ENCODE measurements around the gene SLFN12.

The SLFN12 gene

DNA sequence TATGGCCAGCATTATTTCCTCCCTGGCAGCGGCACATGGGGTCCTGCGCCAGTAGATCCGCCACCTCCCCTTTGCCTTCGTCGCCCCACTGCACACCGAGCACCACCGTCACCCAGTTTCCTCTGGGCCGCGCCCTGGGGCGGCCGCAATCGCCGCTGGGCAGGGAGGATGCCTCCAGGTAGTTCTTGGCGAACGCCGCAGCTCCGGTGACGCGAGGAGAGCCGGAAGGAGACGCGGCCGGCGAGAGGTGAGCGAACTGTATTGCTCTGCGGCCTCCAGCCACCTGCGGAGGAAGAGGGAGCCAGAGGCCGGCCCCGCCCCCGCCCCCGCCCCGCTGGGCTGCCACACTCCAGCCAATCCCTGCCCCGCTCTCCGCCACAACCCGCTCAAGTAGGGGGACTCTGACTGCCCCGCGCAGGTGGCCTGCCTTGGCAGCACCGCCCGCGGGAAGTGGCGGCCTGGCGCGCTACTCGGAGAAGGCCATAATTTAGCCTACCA is 28.1 kb upstream of the SLFN12 start:
- TF ChIP-seq TCF12 (IDR thresholded peaks at IDR 0.05; ENCODE audit: low read depth), result no peak
- no peak for TF ChIP-seq TEAD4 (IDR thresholded peaks at IDR 0.05)
- peak; percentile 33; the same call in 1 of the 2 replicates for TF ChIP-seq EP300 (IDR thresholded peaks at IDR 0.05; ENCODE audit: borderline replicate concordance)
- TF ChIP-seq, protein P1, sequence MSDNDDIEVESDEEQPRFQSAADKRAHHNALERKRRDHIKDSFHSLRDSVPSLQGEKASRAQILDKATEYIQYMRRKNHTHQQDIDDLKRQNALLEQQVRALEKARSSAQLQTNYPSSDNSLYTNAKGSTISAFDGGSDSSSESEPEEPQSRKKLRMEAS (IDR thresholded peaks at IDR 0.05), result peak; percentile 74

DNA sequence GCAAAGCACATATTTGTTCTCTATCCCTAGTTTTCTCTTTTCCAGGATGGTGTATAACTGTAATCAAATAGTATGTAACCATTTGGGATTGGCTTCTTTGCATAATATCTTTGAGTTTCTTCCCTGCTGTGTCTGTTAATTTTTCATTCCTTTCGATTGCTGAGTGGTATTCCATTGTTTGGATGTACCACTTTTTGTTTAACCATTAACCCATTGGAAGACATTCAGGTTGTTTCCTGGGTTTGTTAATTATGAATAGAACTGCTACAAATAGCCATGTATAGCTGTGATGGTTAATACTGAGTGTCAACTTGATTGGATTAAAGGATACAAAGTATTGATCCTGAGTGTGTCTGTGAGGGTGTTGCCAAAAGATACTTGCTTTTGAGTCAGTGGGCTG is 20.9 kb upstream of the SLFN12 start:
- TF ChIP-seq EP300 (IDR thresholded peaks at IDR 0.05; ENCODE audit: borderline replicate concordance) (no peak), RAD21 (IDR thresholded peaks at IDR 0.05; ENCODE audit: low read depth) (no peak), TAF1 (IDR thresholded peaks at IDR 0.05; ENCODE audit: low read depth) (no peak), CEBPB (IDR thresholded peaks at IDR 0.05) (no peak), YY1 (IDR thresholded peaks at IDR 0.05; ENCODE audit: low read depth) (no peak)

DNA sequence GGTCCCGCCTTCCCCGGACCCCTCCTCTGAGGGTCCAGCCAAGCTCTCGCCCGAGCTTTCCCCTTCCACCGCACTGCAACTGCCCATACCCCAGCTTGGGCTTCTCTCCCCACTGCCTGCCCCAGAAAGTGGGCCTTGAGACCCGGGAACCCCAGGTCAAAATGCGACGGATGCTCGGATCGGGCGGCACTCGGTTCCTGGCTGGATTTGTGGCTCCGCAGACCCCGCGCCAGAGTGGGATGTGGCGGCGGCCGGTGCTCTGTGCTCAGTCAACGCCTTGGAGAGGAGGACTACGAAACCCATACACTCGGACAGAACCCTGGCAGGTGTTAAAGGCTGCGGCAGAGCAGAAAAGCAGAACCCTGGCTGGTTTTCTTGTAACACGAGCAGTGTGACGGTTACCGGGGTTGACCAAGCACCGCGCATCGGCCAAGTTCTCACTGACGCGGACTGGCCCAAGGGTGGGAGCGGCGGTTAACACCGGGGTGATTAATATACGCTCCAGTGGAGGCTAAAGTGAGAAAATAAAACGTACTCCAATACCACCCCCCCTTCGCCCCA is 17.2 kb upstream of the SLFN12 start:
- no peak for TF ChIP-seq TEAD4 (IDR thresholded peaks at IDR 0.05)
- no peak for TF ChIP-seq CREB1 (IDR thresholded peaks at IDR 0.05; ENCODE audit: low read depth)
- no peak for TF ChIP-seq FOXM1 (IDR thresholded peaks at IDR 0.05; ENCODE audit: borderline replicate concordance, low read depth)
- TF ChIP-seq RAD21 (IDR thresholded peaks at IDR 0.05; ENCODE audit: low read depth), result no peak
- TF ChIP-seq CEBPB (IDR thresholded peaks at IDR 0.05), result no peak
- TF ChIP-seq TAF1 (IDR thresholded peaks at IDR 0.05; ENCODE audit: low read depth), result no peak
- TF ChIP-seq EP300 (IDR thresholded peaks at IDR 0.05; ENCODE audit: borderline replicate concordance), result no peak
- no peak for TF ChIP-seq EGR1 (IDR thresholded peaks at IDR 0.05)
- no peak for TF ChIP-seq ZBTB7A (IDR thresholded peaks at IDR 0.05; ENCODE audit: low read depth)
- no peak for TF ChIP-seq YY1 (IDR thresholded peaks at IDR 0.05; ENCODE audit: low read depth)
- TF ChIP-seq, protein P2, sequence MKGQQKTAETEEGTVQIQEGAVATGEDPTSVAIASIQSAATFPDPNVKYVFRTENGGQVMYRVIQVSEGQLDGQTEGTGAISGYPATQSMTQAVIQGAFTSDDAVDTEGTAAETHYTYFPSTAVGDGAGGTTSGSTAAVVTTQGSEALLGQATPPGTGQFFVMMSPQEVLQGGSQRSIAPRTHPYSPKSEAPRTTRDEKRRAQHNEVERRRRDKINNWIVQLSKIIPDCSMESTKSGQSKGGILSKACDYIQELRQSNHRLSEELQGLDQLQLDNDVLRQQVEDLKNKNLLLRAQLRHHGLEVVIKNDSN (IDR thresholded peaks at IDR 0.05), result no peak
- TF ChIP-seq, protein P3, sequence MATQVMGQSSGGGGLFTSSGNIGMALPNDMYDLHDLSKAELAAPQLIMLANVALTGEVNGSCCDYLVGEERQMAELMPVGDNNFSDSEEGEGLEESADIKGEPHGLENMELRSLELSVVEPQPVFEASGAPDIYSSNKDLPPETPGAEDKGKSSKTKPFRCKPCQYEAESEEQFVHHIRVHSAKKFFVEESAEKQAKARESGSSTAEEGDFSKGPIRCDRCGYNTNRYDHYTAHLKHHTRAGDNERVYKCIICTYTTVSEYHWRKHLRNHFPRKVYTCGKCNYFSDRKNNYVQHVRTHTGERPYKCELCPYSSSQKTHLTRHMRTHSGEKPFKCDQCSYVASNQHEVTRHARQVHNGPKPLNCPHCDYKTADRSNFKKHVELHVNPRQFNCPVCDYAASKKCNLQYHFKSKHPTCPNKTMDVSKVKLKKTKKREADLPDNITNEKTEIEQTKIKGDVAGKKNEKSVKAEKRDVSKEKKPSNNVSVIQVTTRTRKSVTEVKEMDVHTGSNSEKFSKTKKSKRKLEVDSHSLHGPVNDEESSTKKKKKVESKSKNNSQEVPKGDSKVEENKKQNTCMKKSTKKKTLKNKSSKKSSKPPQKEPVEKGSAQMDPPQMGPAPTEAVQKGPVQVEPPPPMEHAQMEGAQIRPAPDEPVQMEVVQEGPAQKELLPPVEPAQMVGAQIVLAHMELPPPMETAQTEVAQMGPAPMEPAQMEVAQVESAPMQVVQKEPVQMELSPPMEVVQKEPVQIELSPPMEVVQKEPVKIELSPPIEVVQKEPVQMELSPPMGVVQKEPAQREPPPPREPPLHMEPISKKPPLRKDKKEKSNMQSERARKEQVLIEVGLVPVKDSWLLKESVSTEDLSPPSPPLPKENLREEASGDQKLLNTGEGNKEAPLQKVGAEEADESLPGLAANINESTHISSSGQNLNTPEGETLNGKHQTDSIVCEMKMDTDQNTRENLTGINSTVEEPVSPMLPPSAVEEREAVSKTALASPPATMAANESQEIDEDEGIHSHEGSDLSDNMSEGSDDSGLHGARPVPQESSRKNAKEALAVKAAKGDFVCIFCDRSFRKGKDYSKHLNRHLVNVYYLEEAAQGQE (IDR thresholded peaks at IDR 0.05; ENCODE audit: low read depth), result no peak
- no peak for TF ChIP-seq TCF12 (IDR thresholded peaks at IDR 0.05; ENCODE audit: low read depth)

DNA sequence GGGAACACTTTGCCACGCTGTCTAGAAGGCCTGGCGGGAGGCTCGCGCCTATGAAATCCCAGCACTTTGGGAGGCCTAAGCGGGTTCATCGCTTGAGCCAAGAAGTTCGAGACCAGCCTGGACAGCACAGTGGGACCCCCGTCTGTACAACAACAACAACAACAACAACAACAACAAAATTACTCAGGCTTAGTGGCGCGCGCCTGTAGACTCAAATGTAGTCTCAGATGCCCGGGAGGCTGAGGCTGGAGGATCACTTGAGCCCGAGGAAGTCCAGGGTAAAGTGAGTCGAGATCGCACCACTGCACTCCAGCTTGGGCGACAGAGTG is 16.6 kb upstream of the SLFN12 start:
- TF ChIP-seq, protein P3 (IDR thresholded peaks at IDR 0.05; ENCODE audit: low read depth), result no peak
- TF ChIP-seq EGR1 (IDR thresholded peaks at IDR 0.05), result no peak
- no peak for TF ChIP-seq TEAD4 (IDR thresholded peaks at IDR 0.05)
- no peak for TF ChIP-seq TCF12 (IDR thresholded peaks at IDR 0.05; ENCODE audit: low read depth)
- no peak for TF ChIP-seq CREB1 (IDR thresholded peaks at IDR 0.05; ENCODE audit: low read depth)
- TF ChIP-seq RAD21 (IDR thresholded peaks at IDR 0.05; ENCODE audit: low read depth), result no peak
- TF ChIP-seq, protein P1 (IDR thresholded peaks at IDR 0.05), result no peak
- TF ChIP-seq, protein P2 (IDR thresholded peaks at IDR 0.05), result no peak
- TF ChIP-seq YY1 (IDR thresholded peaks at IDR 0.05; ENCODE audit: low read depth), result no peak
- TF ChIP-seq CEBPB (IDR thresholded peaks at IDR 0.05), result no peak
- TF ChIP-seq NFIC (IDR thresholded peaks at IDR 0.05), result no peak
- TF ChIP-seq TAF1 (IDR thresholded peaks at IDR 0.05; ENCODE audit: low read depth), result no peak
- no peak for TF ChIP-seq EP300 (IDR thresholded peaks at IDR 0.05; ENCODE audit: borderline replicate concordance)
- no peak for TF ChIP-seq ZBTB7A (IDR thresholded peaks at IDR 0.05; ENCODE audit: low read depth)
- no peak for TF ChIP-seq FOXM1 (IDR thresholded peaks at IDR 0.05; ENCODE audit: borderline replicate concordance, low read depth)

DNA sequence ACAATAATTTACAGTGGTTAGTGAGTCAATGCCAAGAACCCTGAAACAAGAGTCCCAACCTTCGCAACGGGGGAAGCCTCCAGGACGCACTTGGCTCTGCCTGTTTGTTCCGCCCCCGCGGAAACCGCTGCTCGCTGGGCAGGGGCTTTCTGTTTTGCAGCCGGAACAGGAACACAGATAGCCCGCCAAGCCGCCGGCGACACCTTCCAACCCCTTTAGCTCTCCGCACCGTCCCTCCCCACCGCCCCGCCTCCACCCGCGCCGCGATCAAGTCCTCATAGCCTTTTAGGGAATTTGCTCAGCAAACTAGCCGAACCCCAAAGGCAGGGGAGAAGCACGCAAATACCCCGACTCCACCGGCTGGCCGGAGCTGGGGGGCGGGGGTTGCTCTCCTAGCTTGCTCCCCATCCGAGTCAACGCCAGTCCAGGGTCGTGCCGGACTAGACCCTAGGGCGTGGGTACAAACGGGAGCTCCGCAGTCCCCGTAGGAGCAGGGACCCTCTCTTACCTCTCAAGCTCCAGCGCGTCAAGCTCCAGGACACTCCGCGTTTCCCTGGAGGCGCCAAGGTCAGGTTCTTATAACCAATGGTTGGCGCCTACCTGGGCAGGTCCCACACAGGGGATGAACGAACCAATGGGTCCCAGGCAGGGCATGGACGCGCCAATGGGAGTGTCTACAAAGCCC is 16.1 kb upstream of the SLFN12 start, which contains the start of gene SLFN13:
Gene SLFN13 (minus strand): TSS at position 553 of the 685 bp plus-strand sequence. CDS start 3,086 bp downstream, outside the sequence.
- TF ChIP-seq CEBPB (IDR thresholded peaks at IDR 0.05) (no peak), NFIC (IDR thresholded peaks at IDR 0.05) (no peak), TEAD4 (IDR thresholded peaks at IDR 0.05) (no peak), CREB1 (IDR thresholded peaks at IDR 0.05; ENCODE audit: low read depth) (no peak), RAD21 (IDR thresholded peaks at IDR 0.05; ENCODE audit: low read depth) (no peak), TCF12 (IDR thresholded peaks at IDR 0.05; ENCODE audit: low read depth) (no peak)

DNA sequence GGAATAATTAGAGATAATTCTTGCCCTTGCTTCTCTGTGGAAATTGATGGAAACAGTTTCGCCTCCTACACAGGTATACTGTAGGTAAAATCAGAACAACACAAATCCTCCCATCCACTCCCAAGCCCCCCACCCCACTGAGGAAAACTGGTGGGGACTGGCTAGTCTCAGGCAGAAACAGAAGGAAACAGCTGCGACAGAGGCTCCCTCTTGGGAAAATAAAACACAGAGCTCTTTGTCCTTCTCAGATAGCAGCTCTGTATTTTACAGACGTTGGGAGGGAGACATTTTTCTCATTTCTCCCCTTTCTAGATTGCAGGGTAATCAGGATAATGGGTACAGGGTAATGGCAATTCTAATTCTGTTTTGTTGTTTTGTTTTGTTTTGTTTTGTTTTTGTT is 15.2 kb upstream of the SLFN12 start:
- TF ChIP-seq, protein P3 (IDR thresholded peaks at IDR 0.05; ENCODE audit: low read depth), result no peak
- TF ChIP-seq EGR1 (IDR thresholded peaks at IDR 0.05) (no peak), TCF12 (IDR thresholded peaks at IDR 0.05; ENCODE audit: low read depth) (no peak), ZBTB7A (IDR thresholded peaks at IDR 0.05; ENCODE audit: low read depth) (no peak), RAD21 (IDR thresholded peaks at IDR 0.05; ENCODE audit: low read depth) (no peak)

Measured in Ishikawa (cell line).